OCI-LY3 (cell line): ENCODE results near the gene NRXN3.

Experiments used
- CTCF ChIP-seq: fragments of 200-600, 300-600 bp; sonication (generic); IDR thresholded peaks from 2 replicates; pipeline ENCODE4 v1.5.1; 2014; ENCODE audit warnings: antibody characterized with exemption, low read length, low read depth
- EZH2phosphoT487 ChIP-seq: fragments of 200-600 bp; shearing (Covaris generic); IDR thresholded peaks from 2 replicates; pipeline ENCODE4 v1.6.1; 2018; ENCODE audit warnings: antibody characterized with exemption, mixed run types, low read depth

- TF ChIP-seq CTCF (no peak), EZH2phosphoT487 (no peak)
Observed at GRCh38 chr14:79643132-79643531, 1473.0 kb downstream of the NRXN3 start.
